Uterus (tissue), 4 donors: ENCODE measurements around the gene MCTP2. TPM values are rescaled to one million over a fixed set of nuclear protein-coding genes. Genes with fewer than 3 reads are reported as not detected.

ENCODE experiments used
- DNase-seq, 2 donors: peaks; one replicate each; pipeline ENCODE4 v3.0.0-alpha.2; 2019 to 2020
- H3K27ac ChIP-seq, 2 donors: fragments of 200-600 bp; sonication (generic); 1 replicate in 1 of 2; 2 replicates in 1 of 2; pipeline ENCODE4 v1.5.1; 2016 to 2018
- H3K27me3 ChIP-seq, 2 donors: fragments of 200-600 bp; sonication (generic); one replicate each; pipeline ENCODE4 v1.5.1; 2018 to 2019; ENCODE audit warnings: control low read depth in 1 of 2
- H3K36me3 ChIP-seq, 2 donors: fragments of 200-600 bp; sonication (generic); one replicate each; pipeline ENCODE4 v1.5.1; 2019; ENCODE audit warnings: control low read depth in 1 of 2
- H3K4me1 ChIP-seq, 2 donors: fragments of 200-600 bp; sonication (generic); one replicate each; pipeline ENCODE4 v1.5.1; 2018 to 2019; ENCODE audit warnings: control low read depth in 1 of 2
- H3K4me3 ChIP-seq, 2 donors: fragments of 200-600 bp; sonication (generic); 1 replicate in 1 of 2; 2 replicates in 1 of 2; pipeline ENCODE4 v1.5.1; 2018 to 2019; ENCODE audit warnings: mild to moderate bottlenecking in 1 of 2
- H3K9me3 ChIP-seq, 2 donors: fragments of 200-600 bp; sonication (generic); one replicate each; pipeline ENCODE4 v1.5.1; 2019; ENCODE audit warnings: control low read depth in 1 of 2
- POLR2A ChIP-seq, 2 donors: fragments of 450-650 bp; IDR thresholded peaks; one replicate each; pipeline ENCODE4 v1.6.1; 2016; ENCODE audit warnings: antibody characterized with exemption in 2 of 2, mild to moderate bottlenecking in 1 of 2, moderate library complexity in 1 of 2
- intact Hi-C: fragments of 100-400 bp; cut with DNase I; formaldehyde crosslinking; loops from one replicate; pipeline ENCODE4 v1.15.1; 2023; ENCODE audit warnings: low total_unique reads
- total RNA-seq, 4 donors: library from RNA; depleted of rRNA in 3 of 4; stranded (reverse); fragments of >200 nt in 3 of 4; gene quantifications; one replicate each; pipeline versions ENCODE4 v1.1.0 to v1.2.4, GENCODE V29; 2014 to 2023
- TF ChIP-seq, protein P1 (sequence below), 4 experiments: fragments of 200-600 bp in 2 of 4; fragments of 450-650 bp in 2 of 4; sonication (generic) in 2 of 4; IDR thresholded peaks; one replicate each; pipeline ENCODE4 v1.5.1; 2016 to 2019; ENCODE audit warnings: antibody characterized with exemption in 4 of 4, mild to moderate bottlenecking in 2 of 4, moderate library complexity in 1 of 4
- donor health status: DM: yes; HTN: yes; CAD: no.

MCTP2 gene
- total RNA-seq, 4 donors from 2014 or later, result 3.3 to 98.9 (median 11.7) TPM

DNA sequence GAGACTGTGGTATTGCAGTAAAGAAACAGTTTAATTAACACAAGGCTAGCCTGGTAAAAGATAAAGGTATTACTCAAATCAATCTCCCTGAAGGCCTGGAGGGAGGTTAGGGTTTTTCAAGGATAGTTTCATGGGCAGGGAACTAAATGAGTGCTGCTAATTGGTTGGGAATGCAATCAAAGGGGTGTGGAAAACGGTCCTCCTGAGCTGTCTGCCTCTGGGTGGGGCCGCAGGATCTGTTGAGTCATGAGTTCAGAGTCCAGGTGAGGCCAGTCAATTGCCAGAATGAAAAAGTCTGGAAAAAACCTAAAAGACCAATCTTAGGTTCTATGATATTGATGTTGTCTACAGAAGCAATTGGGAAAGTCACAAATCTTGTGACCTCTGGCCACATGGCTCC is 293.2 kb downstream of the MCTP2 start:
- TF ChIP-seq, protein P1, sequence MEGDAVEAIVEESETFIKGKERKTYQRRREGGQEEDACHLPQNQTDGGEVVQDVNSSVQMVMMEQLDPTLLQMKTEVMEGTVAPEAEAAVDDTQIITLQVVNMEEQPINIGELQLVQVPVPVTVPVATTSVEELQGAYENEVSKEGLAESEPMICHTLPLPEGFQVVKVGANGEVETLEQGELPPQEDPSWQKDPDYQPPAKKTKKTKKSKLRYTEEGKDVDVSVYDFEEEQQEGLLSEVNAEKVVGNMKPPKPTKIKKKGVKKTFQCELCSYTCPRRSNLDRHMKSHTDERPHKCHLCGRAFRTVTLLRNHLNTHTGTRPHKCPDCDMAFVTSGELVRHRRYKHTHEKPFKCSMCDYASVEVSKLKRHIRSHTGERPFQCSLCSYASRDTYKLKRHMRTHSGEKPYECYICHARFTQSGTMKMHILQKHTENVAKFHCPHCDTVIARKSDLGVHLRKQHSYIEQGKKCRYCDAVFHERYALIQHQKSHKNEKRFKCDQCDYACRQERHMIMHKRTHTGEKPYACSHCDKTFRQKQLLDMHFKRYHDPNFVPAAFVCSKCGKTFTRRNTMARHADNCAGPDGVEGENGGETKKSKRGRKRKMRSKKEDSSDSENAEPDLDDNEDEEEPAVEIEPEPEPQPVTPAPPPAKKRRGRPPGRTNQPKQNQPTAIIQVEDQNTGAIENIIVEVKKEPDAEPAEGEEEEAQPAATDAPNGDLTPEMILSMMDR (IDR thresholded peaks at IDR 0.05), result no peak
- TF ChIP-seq POLR2A (IDR thresholded peaks at IDR 0.05), result no peak
- no peaks in the 10 kb centered on the region for H3K4me1 ChIP-seq
- H3K27me3 ChIP-seq, result no peaks in the 10 kb centered on the region
- no peak for DNase-seq
- H3K9me3 ChIP-seq, result no peaks in the 10 kb centered on the region
- intact Hi-C loops, result no loop called here
- H3K4me3 ChIP-seq, result no peak overlapping the region
- H3K27ac ChIP-seq, result no peak overlapping the region
- H3K36me3 ChIP-seq, result no peaks in the 10 kb centered on the region

GRCh38 chr15:94526071-94526689 is 294.8 kb downstream of the MCTP2 start:
- no peak overlapping the region for H3K27ac ChIP-seq
- no peaks in the 10 kb centered on the region for H3K27me3 ChIP-seq
- TF ChIP-seq, protein P1 (IDR thresholded peaks at IDR 0.05), result no peak
- TF ChIP-seq POLR2A (IDR thresholded peaks at IDR 0.05), result no peak
- H3K9me3 ChIP-seq, result no peaks in the 10 kb centered on the region
- no peak overlapping the region for H3K4me3 ChIP-seq
- no peaks in the 10 kb centered on the region for H3K4me1 ChIP-seq
- intact Hi-C loops, result no loop called here
- no peak for DNase-seq
- H3K36me3 ChIP-seq, result no peaks in the 10 kb centered on the region

GRCh38 chr15:94532226-94532625 is 300.9 kb downstream of the MCTP2 start:
- no peak for TF ChIP-seq POLR2A (IDR thresholded peaks at IDR 0.05)
- TF ChIP-seq, protein P1 (IDR thresholded peaks at IDR 0.05), result no peak
- no peaks in the 10 kb centered on the region for H3K4me1 ChIP-seq
- DNase-seq, result no peak
- H3K27me3 ChIP-seq, result no peaks in the 10 kb centered on the region
- no peak overlapping the region for H3K27ac ChIP-seq
- intact Hi-C loops, result no loop called here
- no peaks in the 10 kb centered on the region for H3K36me3 ChIP-seq
- no peak overlapping the region for H3K4me3 ChIP-seq
- no peaks in the 10 kb centered on the region for H3K9me3 ChIP-seq
